NCI-H1048 (cell line): Measurements from ENCODE around the gene SIK1.
"Not testable (repeated sequence)": the region's sequence is repeated elsewhere in the genome, so short reads cannot be mapped to it uniquely, and the experiment has no call there.

Experiments used
- DNase-seq: peaks from one replicate; lab custom pipeline; 2025; lab: John Stamatoyannopoulos, UW

The SIK1 gene

GRCh38 chr21:43439316-43440075, 12.6 kb upstream of the SIK1 start:
- DNase-seq = not testable (repeated sequence)

GRCh38 chr21:43436272-43436671, 9.3 kb upstream of the SIK1 start:
- not testable (repeated sequence) for DNase-seq

- not testable (repeated sequence) for DNase-seq
These were observed 6.6 kb upstream of the SIK1 start for GRCh38 chr21:43433340-43434136.

GRCh38 chr21:43430830-43431416, 4.0 kb upstream of the SIK1 start:
- DNase-seq = not testable (repeated sequence)

- DNase-seq = not testable (repeated sequence)
These were observed 2.0 kb upstream of the SIK1 start for GRCh38 chr21:43428964-43429363.

- DNase-seq = not testable (repeated sequence)
These were observed 270 bp upstream of the SIK1 start for GRCh38 chr21:43427242-43427559.

- DNase-seq = not testable (repeated sequence)
These were observed 927 bp downstream of the SIK1 start for GRCh38 chr21:43426004-43426403.

- not testable (repeated sequence) for DNase-seq
These were observed 7.5 kb downstream of the SIK1 start for GRCh38 chr21:43419475-43419874.

GRCh38 chr21:43414576-43414975, 12.4 kb downstream of the SIK1 start:
- DNase-seq = not testable (repeated sequence)

GRCh38 chr21:43412020-43412788, 14.7 kb downstream of the SIK1 start:
- not testable (repeated sequence) for DNase-seq

GRCh38 chr21:43410456-43411068, 16.4 kb downstream of the SIK1 start:
- DNase-seq = not testable (repeated sequence)

GRCh38 chr21:43407139-43407538, 19.8 kb downstream of the SIK1 start:
- not testable (repeated sequence) for DNase-seq

GRCh38 chr21:43404450-43404849, 22.5 kb downstream of the SIK1 start:
- DNase-seq = not testable (repeated sequence)

- not testable (repeated sequence) for DNase-seq
These were observed 23.1 kb downstream of the SIK1 start for GRCh38 chr21:43403651-43404430.

- not testable (repeated sequence) for DNase-seq
These were observed 25.8 kb downstream of the SIK1 start for GRCh38 chr21:43401125-43401524.

- not testable (repeated sequence) for DNase-seq
These were observed 27.3 kb downstream of the SIK1 start for GRCh38 chr21:43399595-43400015.

GRCh38 chr21:43399136-43399535, 27.8 kb downstream of the SIK1 start:
- DNase-seq = not testable (repeated sequence)

GRCh38 chr21:43398533-43398932, 28.4 kb downstream of the SIK1 start:
- DNase-seq = not testable (repeated sequence)

- DNase-seq = not testable (repeated sequence)
These were observed 28.9 kb downstream of the SIK1 start for GRCh38 chr21:43398000-43398399.

- DNase-seq = not testable (repeated sequence)
These were observed 29.5 kb downstream of the SIK1 start for GRCh38 chr21:43397439-43397808.
